MM.1S (cell line): ENCODE results near the gene TNFSF8.

Source experiments
- DNase-seq: peaks from one replicate; pipeline ENCODE4 v3.0.0-alpha.2; 2015
- H2AFZ ChIP-seq: fragments of 300-600 bp; sonication (generic); 2 replicates; pipeline ENCODE4 v1.6.0; 2016; ENCODE audit warnings: antibody characterized with exemption, low read length
- H3F3A ChIP-seq: fragments of 300-600 bp; sonication (generic); 2 replicates; pipeline ENCODE4 v1.6.1; 2016; ENCODE audit warnings: mild to moderate bottlenecking, antibody characterized with exemption, low read length, moderate library complexity, mixed read lengths; ENCODE audit not compliant: insufficient read depth
- H3K27ac ChIP-seq: fragments of 300-600 bp; sonication (generic); 2 replicates; pipeline ENCODE4 v1.5.1; 2016; ENCODE audit warnings: mild to moderate bottlenecking, low read length
- H3K27me3 ChIP-seq: fragments of 300-600 bp; sonication (generic); replicated peaks from 2 replicates; pipeline ENCODE4 v1.6.0; 2016; ENCODE audit warnings: low read length; ENCODE audit not compliant: insufficient read depth
- H3K36me3 ChIP-seq: fragments of 300-600 bp; sonication (generic); replicated peaks from 2 replicates; pipeline ENCODE4 v1.6.1; 2016; ENCODE audit warnings: mild to moderate bottlenecking, low read length, mixed read lengths; ENCODE audit not compliant: insufficient read depth
- H3K4me1 ChIP-seq: fragments of 300-600 bp; sonication (generic); 2 replicates; pipeline ENCODE4 v1.6.1; 2016; ENCODE audit warnings: low read length, mixed read lengths
- H3K4me2 ChIP-seq: fragments of 300-600 bp; sonication (generic); 2 replicates; pipeline ENCODE4 v1.6.0; 2016; ENCODE audit warnings: low read depth, low read length
- H3K4me3 ChIP-seq: fragments of 300-600 bp; sonication (generic); 2 replicates; pipeline ENCODE4 v1.5.1; 2016; ENCODE audit warnings: low read length, mixed read lengths
- H3K79me2 ChIP-seq: fragments of 300-600 bp; sonication (generic); 2 replicates; pipeline ENCODE4 v1.6.1; 2016; ENCODE audit warnings: mixed run types, low read length, mixed read lengths
- H3K9ac ChIP-seq: fragments of 300-600 bp; sonication (generic); 2 replicates; pipeline ENCODE4 v1.6.1; 2016; ENCODE audit warnings: low read length, mixed read lengths
- H3K9me2 ChIP-seq: fragments of 300-600 bp; sonication (generic); replicated peaks from 2 replicates; pipeline ENCODE4 v1.6.1; 2016; ENCODE audit warnings: mild to moderate bottlenecking, low read length, mixed read lengths; ENCODE audit not compliant: insufficient read depth
- H3K9me3 ChIP-seq: fragments of 300-600 bp; sonication (generic); replicated peaks from 2 replicates; pipeline ENCODE4 v1.6.1; 2016; ENCODE audit warnings: mild to moderate bottlenecking, low read length, mixed read lengths; ENCODE audit not compliant: insufficient read depth
- H4K20me1 ChIP-seq: fragments of 300-600 bp; sonication (generic); 2 replicates; pipeline ENCODE4 v1.6.1; 2016; ENCODE audit warnings: mild to moderate bottlenecking, low read length, moderate library complexity, mixed read lengths; ENCODE audit not compliant: insufficient read depth
- EZH2 ChIP-seq: fragments of 300-600 bp; sonication (generic); optimal IDR thresholded peaks from 2 replicates; pipeline ENCODE3; 2017; ENCODE audit warnings: low read depth, mild to moderate bottlenecking, antibody characterized with exemption, low read length, mixed read lengths
- EZH2phosphoT487 ChIP-seq: fragments of 300-600 bp; sonication (generic); IDR thresholded peaks from 2 replicates; pipeline ENCODE4 v1.6.1; 2018; ENCODE audit warnings: antibody characterized with exemption, low read length
- TF ChIP-seq, protein P1 (sequence below): fragments of 300-600 bp; sonication (generic); IDR thresholded peaks from 2 replicates; pipeline ENCODE4 v1.5.1; 2016; ENCODE audit warnings: antibody characterized with exemption, low read length, mixed read lengths

The TNFSF8 gene

DNA sequence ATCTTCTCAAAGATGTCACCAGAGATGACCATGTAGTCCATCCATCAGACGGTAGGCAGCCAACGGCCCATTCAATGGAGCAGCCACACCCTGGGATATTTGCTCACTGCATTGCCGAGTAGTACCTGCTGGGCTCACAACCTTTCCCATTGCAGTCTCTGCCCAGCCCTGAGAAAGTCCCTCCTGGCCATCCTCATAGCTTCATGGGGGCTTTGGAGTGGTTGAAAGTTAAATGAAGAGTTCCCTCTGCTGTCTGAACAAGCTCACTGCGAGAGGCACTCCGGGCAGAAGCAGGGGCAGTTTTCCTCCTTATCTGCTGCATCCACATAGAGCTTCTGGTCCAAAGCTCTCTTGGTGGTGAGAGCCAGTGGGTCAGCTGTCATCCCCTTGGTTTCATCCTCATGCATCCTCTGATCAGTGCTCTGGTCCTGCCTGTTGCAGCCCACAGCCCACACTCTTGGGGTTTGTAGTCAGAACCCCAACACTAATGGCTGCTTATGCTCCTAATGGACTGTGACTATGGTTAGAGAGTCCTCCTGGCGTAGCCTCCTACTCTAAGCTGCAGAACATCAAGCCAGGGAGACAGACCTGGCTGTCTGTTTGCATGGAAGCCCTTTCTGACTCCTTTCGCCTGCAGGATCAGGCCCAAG, 23.3 kb downstream of the TNFSF8 start:
- no peak overlapping the region for H3K9ac ChIP-seq
- no peaks in the 10 kb centered on the region for H3K36me3 ChIP-seq
- no peak overlapping the region for H2AFZ ChIP-seq
- no peaks in the 10 kb centered on the region for H3K79me2 ChIP-seq
- H4K20me1 ChIP-seq, result no peaks in the 10 kb centered on the region
- no peak overlapping the region; the same call in 1 of the 2 replicates for H3K27ac ChIP-seq
- TF ChIP-seq, protein P1, sequence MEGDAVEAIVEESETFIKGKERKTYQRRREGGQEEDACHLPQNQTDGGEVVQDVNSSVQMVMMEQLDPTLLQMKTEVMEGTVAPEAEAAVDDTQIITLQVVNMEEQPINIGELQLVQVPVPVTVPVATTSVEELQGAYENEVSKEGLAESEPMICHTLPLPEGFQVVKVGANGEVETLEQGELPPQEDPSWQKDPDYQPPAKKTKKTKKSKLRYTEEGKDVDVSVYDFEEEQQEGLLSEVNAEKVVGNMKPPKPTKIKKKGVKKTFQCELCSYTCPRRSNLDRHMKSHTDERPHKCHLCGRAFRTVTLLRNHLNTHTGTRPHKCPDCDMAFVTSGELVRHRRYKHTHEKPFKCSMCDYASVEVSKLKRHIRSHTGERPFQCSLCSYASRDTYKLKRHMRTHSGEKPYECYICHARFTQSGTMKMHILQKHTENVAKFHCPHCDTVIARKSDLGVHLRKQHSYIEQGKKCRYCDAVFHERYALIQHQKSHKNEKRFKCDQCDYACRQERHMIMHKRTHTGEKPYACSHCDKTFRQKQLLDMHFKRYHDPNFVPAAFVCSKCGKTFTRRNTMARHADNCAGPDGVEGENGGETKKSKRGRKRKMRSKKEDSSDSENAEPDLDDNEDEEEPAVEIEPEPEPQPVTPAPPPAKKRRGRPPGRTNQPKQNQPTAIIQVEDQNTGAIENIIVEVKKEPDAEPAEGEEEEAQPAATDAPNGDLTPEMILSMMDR, result peak; percentile 82
- no peak for TF ChIP-seq EZH2
- H3K4me1 ChIP-seq, result peaks cover 72% of the 10 kb centered on the region
- H3F3A ChIP-seq, result peaks cover 50% of the 10 kb centered on the region
- no peaks in the 10 kb centered on the region for H3K9me3 ChIP-seq
- no peaks in the 10 kb centered on the region for H3K27me3 ChIP-seq
- H3K4me3 ChIP-seq, result no peak overlapping the region
- peak; percentile 55 for DNase-seq
- no peaks in the 10 kb centered on the region for H3K9me2 ChIP-seq
- no peak overlapping the region for H3K4me2 ChIP-seq

DNA sequence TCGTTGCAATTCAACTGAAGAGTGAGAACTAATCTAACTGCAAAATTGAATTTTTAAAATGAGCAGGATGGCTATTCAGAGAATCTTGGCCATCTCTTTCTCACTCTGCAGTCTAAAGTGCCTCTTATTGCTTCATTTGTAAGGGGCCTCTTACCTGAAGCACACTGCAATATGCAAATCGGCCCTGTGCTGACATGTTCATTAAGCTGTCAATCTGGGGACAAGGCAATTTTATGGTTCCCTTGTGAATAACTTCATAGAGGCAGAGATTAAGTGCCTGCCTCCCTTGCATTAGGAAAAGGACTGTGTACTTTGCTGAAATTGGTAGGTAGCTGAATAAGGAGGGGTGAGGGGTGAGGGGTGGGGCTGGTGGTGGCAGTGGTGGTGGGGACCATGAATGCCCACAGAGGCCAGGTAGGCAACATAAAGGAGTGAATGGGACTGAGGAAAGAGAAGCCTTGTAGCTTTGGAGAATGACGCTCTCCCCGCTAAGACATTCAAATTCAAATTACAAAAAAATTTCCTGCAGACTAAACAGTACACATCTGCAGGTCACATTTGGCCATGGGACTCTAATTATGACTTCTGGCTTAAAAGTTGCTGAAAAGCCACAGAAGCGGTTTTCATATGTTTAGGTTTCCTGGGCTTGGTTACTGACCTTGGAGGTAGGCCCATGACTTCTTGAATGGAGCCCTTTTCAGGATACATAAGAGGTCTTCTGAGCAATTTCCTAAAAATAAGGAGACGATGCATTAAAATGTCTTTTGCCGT, 25.0 kb downstream of the TNFSF8 start:
- H3K4me1 ChIP-seq, result peaks cover 82% of the 10 kb centered on the region
- H3K27ac ChIP-seq, result no peak overlapping the region
- DNase-seq, result no peak
- no peaks in the 10 kb centered on the region for H3K27me3 ChIP-seq
- TF ChIP-seq EZH2phosphoT487, result no peak
- TF ChIP-seq, protein P1, result no peak
- TF ChIP-seq EZH2, result no peak
- H3K9me3 ChIP-seq, result no peaks in the 10 kb centered on the region
- H3K9me2 ChIP-seq, result no peaks in the 10 kb centered on the region
- no peak overlapping the region for H3K4me3 ChIP-seq
- H3K4me2 ChIP-seq, result no peak overlapping the region
- H2AFZ ChIP-seq, result no peak overlapping the region
- H3K36me3 ChIP-seq, result no peaks in the 10 kb centered on the region
- no peak overlapping the region for H3K9ac ChIP-seq
- H4K20me1 ChIP-seq, result no peaks in the 10 kb centered on the region
- peaks cover 58% of the 10 kb centered on the region for H3F3A ChIP-seq
- H3K79me2 ChIP-seq, result no peaks in the 10 kb centered on the region

GRCh38 chr9:114902786-114903524, 27.4 kb downstream of the TNFSF8 start:
- no peaks in the 10 kb centered on the region for H3K79me2 ChIP-seq

More at GRCh38 chr9:114902786-114903524, 27.4 kb downstream of the TNFSF8 start:
- Histone ChIP-seq H3K4me2 (peak overlapping the region; percentile 64), H3F3A (peaks cover 58% of the 10 kb centered on the region), H3K9me2 (no peaks in the 10 kb centered on the region), H4K20me1 (no peaks in the 10 kb centered on the region), H3K9me3 (no peaks in the 10 kb centered on the region), H3K27me3 (no peaks in the 10 kb centered on the region), H3K4me3 (peak overlapping the region; percentile 15; the same call in 1 of the 2 replicates), H3K27ac (peak overlapping the region; percentile 82), H3K4me1 (peaks cover 79% of the 10 kb centered on the region), H3K36me3 (no peaks in the 10 kb centered on the region), H3K9ac (peak overlapping the region; percentile 46), H2AFZ (no peak overlapping the region)
- peak; percentile 82 for DNase-seq
- TF ChIP-seq, protein P1, result no peak
- TF ChIP-seq EZH2 (no peak), EZH2phosphoT487 (no peak)
